Stimulated activated CD4-positive, alpha-beta T cell treated with anti-CD3 and anti-CD28 coated beads, Interleukin-12 subunit alpha, Interleukin-12 subunit beta, amount 100 ng/mL, for 24 hours (primary cell): Measurements from ENCODE around the gene MOB1A.
"Not testable (repeated sequence)": the region's sequence is repeated elsewhere in the genome, so short reads cannot be mapped to it uniquely, and the experiment has no call there.

Experiments used
- DNase-seq, 2 experiments: peaks; one replicate each; pipeline ENCODE4 v3.0.0-alpha.2; 2020; ENCODE audit warnings: low read depth in 2 of 2

Gene MOB1A

DNA sequence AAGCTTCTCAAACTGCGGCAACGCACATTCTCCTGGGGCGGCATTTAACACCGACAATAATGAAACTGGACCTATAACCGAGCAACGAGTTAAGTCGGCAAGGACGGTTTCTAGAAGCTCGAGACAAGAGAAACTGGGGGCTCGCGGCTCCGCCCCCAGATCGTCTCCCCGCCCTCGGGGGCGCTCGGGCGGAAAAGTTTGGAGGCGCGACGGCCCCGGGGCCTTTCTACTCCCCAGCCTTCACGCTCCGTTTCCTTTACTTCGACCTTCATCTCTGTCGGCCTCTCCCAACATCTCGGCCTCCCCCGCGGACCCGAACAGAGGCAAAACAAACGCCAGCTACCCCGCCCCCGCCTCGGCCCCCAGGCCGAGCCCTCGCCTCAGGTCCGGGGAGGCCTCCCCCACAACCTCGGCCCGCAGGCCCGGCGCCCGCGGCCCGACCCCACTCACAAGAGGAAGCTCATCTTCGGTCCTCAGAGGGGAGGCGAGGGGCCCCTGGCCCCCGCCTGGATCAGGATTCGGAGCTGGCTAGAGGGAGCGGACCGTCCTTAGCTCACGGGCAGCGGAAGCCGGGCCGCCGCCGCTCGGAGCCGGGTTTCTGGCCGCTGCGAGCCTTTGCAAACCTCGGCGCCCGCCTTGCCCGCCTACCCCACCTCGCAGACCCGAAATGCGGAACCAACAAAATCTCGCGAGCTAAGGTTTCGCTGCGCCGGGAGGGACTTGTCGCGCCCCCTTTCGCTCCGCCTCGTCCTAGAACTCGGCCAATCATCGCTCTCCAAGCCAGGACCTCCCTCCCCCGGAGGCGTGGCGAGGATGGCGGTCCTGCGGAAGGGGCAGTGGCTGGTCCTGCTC lies at the start of gene MOB1A:
TSS of gene MOB1A (minus strand) at position 669 of the 852 bp plus-strand sequence. CDS start at position 464, 205 bp downstream.
- DNase-seq = peak; percentile 93 to 98

DNA sequence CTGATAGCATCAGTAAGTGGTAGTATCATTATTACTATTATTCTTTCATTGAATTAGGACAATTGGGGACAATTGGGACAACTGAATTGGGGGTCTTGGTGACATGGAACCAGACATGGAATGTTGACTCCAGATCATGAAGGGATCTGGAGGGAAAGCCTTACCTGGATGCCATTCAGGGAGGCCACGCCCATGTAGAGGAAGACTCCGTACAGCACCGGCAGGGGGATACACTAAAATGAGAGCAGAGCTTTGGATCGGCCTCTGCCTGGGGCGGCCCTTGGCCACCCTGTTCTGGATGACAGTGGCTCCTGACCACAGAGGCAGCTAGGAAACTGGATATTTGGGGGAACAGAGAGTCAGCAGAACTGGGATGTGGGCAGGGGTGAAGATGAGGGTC lies 49.0 kb upstream of the MOB1A start:
- DNase-seq = no peak

DNA sequence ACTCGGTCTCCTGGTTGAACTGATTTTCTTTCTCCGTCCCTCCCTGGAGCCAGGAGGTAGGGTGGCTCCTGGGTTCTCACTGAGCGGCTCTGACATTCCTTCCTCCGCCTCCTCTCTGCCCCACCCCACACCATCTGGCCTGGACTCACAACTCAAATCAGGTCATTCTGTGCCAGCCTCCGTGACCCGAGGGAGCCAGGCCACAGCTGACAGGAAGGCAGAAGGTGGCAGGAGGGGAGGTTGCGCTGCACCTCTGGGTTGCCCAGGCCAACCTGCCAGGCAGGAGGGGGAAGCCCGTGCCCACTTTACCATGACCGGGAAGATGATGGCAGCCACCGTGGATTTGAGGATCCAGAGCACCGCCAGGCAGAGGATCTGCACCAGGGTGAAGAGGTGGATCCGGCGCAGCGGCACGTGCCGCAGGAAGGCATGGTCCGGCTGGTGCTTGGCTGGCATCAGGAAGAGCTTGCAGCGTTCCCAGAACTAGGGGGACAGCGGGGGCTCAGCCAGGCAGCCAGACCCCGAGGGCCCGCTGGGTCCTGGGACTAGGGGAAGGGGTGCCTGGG lies 48.1 kb upstream of the MOB1A start:
- no peak for DNase-seq

DNA sequence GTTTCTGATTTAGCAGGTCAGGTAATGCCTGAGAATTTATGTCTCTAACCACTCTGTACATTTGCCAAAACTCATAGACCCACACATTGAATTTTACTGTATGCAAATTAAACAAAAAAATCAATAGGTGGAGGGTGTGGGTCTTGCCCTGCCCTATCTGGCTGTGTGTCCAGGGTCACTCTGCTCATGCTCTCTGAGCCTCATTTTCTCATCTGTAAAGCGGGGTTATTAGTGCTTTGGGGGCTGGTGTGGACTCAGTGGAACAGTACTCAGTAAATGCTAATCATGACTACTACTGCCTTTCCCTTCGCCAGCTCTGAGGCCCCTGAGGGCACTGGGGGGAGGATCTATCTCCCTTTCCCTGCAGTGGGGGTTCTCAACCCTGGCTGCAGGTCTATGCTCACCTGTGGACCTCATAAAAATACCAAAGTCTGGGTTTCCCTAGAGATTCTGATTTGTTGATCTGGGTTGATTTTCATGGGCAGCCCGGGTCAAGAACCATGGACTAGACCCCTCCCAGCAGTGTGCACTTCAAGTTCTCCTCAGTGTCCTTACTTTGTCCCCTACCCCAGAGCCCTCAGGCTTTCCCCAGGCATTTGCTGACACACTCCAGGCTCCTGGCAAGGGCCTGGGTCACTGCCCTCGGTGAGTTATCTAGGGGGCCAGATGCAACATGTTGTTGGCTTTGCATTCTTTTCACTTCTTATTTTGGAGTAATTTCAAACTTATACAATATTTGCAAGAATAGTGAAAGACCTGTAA lies 47.2 kb upstream of the MOB1A start:
- no peak for DNase-seq

DNA sequence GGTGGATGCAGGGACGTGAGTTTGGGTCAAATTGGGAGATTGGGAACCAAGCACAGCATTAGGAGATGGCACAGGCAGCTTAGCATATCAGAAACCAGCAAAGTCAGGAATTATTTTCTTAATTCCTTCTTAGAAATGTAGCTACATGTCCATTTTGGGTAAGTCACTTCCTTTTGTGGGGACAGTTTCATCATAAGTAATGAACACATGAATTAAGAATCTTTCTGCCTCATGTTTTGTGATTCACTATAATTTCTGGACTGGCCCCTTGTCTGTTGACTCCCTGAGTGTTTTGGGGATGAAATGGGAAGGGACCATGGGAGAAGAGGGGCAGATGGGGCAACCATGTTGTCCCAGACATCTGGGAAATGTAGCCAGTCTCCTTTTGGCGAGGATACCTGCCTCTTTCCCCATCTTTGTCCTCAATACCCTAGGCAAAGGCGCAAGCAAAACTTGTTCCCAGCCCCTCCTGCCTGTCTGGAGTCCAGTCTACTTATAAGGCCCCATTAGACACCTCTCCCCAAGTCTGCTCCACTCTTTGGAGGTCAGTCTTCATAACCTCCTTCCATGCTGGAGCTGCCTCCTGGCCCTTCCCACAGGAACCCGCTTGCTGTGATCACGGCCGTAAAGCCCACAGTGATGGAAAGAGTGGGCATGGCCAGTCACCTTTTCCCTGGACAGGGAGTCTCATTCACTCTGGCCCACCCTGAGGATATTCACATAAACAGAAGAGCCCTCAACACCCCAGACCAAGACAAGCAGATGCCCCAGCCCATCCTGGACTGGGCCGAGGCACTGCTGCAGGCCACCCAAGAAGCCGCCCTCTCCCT lies 45.5 kb upstream of the MOB1A start:
- no peak for DNase-seq

DNA sequence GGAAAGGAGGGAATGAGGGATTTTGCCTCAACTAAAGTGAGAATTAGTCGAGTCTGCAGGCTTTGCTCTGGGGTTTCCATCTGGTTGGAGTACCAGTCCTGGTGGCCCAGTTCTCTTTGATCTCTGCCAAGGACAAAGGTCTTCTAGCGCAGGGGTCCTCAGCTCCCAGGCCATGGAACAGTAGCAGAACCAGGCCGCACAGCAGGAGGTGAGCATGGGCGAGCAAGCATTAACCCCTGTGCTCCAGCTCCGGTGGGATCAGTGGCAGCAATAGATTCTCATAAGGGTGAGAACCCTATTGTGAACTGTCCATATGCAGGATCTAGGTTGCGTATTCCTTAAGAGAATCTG lies 43.6 kb upstream of the MOB1A start:
- no peak for DNase-seq

DNA sequence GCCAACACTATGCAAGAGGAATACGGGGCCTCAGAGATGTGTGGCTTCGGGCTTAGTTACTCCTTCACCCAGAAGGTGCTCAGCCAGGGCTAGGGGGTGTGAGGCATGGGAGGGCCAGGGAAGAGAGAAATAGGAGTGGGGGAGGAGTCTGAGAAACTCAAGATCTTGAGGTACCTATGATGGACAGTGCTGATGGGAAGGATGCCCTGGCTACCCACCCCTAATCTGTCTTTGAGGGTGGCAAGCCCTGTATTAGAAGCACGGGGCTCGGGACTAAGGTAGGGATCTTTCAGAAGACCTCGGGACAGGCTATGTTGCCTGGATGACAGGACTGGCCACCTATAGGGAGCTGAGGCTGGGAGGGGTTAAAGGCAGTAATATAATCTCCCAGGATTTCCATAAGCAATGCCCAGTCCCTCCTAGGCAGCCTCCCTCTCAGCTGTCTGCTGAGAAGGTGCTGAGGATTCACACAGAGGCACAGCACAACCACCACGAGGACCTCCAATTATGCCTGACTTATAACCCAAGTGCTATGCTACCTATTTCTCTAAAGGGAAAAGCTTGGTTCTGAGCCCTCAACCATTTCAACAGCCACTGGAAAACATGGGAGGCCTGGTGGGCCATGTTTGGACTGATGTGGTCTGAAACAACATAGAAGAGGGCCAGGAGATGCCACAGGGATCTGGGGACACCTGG lies 43.1 kb upstream of the MOB1A start:
- no peak for DNase-seq

DNA sequence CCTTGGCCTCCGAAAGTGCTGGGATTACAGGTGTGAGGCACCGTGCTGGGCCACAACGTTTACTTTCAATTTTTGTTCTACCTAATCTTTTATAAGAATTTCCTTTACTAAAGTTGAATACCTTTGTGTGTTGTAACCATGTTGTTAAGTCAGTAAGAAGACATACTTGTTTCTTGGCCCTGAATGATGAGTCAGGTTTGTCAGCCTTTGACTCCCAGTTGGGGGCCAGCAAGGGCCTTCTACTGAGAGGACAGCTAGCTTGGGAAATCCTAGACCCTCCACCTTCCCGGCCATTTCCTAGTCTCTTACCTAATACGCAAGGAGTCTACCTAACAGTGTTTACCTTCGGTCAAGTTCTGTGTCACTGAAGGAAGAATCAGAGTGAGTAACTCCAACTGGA lies 42.4 kb upstream of the MOB1A start:
- DNase-seq = no peak

DNA sequence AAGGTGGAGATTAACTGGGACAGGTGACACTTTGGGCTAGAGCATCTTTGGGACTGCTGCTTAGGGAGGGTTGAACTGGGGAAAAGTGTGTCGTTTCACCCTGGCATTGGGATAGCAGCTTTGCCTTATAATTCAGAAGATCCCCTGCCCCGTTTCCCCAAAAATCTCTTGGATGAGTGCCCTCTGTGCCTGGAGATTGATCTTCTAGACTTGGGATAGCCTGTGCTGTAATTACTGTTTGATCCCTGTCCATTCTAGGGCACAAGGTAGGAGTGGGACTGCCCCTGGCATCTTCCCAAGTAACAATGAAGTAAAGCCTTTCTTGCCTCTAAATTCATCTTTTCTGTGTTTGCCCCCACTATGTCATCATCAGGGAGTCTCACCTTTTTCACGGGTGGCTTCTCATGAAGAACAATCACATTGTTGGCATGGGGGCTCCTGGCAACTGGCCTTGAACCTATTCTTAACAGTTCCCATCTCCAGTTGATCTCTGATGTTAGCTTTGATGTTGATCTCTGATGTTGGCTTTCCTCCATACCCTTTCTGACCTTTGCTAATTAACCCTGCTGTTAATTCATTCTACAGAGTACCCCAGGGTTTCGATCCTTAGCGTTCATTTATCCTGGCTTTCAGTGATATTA lies 41.3 kb upstream of the MOB1A start:
- DNase-seq = no peak

DNA sequence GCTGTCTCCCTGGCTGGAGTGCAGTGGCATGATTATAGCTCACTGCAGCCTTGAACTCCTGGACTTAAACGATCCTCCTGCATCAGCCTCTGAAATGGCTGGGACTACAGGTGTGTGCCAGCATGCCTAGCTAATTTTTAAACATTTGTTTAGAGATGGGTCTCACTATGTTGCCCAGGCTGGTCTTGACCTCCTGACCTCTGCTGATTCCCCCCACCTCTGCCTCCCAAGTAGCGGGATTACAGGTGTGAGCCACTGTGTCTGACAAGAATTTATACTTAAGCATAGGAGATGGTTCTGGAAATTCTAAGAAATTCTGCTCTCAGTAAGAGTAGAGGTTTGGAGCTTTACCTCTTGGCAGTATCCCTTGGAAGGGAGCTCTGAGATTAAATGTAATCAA lies 38.0 kb upstream of the MOB1A start:
- DNase-seq = no peak

DNA sequence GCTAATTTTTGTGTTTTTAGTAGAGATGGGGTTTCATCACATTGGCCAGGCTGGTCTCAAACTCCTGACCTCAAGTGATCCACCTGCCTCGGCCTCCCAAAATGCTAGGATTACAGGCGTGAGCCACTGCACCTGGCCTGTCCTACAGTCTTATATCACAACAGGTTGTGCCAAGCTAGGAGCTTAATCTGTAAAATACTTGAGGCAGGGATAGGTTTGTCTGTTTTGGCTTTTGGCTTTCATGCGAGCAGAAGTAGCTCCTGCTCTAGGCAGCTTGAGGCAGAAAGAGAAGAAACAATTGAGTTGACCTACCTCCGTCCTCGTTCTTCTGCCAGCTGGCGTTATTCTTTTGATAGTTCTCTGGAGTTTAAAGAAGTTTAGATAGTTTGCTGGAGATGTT lies 37.1 kb upstream of the MOB1A start:
- DNase-seq = not testable (repeated sequence)

DNA sequence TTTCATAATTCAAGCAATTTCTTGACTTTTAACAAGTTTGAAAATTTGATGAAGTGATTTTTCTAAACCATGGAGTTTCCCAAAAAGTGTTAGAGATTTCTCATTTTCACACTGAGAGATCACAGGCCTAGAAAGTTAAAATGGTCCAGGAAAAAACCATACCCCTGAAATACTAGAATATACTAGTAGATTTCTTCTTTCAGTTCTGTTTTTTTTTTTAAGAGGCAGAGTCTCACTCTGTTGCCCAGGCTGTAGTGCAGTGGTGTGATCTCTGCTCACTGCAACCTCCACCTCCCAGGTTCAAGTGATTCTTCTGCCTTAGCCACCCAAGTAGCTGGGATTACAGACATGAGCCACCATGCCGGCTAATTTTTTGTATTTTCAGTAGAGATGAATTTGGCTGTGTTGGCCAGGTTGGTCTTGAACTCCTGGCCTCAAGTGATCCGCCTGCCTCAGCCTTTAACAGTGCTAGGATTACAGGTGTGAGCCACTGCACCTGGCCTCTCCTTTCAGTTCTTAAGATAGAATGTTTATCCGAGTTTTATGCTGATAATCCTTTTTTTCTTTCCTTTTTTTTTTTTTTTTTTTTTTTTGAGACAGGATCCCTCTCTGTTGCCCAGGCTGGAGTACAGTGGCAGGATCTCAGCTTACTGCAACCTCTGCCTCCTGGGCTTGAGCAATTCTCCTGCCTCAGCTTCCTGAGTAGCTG lies 34.2 kb upstream of the MOB1A start:
- DNase-seq = no peak

DNA sequence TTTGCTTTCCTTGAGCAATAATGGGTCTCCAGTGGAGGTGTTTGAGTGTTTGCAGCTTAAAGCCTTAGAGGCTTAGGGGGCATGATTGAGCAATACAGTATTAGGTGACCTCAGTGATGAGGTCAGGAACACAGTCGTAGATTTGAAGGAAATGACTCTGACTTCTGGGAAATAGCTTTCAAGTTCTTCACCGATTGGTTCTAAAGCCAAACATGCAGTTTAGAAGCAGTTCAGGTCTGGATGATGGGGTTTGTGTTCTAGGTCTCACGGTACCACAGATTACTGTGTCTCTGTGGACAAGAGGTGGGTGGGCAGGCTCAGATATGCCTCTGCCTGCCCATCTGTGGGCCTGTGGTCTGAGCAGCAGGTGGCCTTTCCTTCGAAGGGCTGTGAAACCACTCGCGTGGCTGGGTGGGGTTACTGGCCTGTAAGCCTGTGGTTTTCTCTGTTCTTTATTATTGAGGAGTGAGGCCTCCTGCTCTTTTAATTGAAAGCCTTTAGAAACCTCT lies 27.6 kb upstream of the MOB1A start:
- DNase-seq = no peak

DNA sequence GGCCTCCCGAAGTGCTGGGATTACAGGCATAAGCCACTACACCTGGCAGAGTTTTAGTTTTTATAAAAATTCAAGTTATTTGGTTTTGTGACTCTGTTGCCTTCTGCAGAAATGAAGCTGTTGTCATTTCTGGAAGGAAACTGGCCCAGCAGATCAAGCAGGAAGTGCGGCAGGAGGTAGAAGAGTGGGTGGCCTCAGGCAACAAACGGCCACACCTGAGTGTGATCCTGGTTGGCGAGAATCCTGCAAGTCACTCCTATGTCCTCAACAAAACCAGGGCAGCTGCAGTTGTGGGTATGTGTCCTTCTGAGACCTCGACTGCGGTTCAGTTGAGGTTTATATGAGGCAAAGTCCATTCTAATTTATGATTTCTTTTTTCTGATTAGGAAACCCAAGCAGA lies 26.9 kb upstream of the MOB1A start:
- no peak for DNase-seq

DNA sequence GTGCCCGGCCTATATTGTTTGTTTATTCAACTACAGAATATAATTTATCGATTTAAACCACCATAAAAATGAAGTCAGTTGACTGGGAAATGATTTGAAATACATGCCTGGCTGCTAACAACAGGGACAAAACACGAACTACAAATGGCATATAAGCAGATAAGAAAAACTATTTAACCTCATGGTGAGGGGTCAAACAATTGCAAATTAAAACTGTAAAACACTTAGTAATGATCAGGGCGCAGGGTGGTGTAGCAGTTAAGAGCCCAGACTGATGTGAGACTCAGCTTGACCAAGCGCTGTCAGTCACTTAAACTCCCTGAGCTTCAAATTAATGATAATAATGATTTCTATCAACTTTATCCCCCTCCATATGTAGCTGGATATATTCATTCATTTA lies 26.4 kb upstream of the MOB1A start:
- DNase-seq = no peak

DNA sequence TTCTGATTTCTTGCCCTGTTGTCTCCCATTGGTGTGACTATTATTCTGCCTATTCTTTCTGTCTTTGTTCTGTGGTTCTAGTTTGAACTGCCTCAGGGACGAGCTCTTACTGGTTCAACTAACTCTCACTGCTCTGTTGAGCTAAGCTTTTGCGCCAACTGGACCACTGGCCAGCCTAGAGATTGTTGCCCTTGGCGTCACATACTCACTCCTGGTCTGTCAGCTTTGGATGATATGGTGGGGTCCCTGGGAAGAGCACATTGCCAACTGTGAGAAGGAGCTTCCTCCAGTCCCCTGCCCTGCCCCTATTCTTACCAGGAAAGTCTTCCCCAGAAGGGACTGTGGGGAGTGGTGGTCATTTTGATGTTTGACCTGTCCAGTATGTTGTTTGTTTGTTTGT lies 25.8 kb upstream of the MOB1A start:
- no peak for DNase-seq

DNA sequence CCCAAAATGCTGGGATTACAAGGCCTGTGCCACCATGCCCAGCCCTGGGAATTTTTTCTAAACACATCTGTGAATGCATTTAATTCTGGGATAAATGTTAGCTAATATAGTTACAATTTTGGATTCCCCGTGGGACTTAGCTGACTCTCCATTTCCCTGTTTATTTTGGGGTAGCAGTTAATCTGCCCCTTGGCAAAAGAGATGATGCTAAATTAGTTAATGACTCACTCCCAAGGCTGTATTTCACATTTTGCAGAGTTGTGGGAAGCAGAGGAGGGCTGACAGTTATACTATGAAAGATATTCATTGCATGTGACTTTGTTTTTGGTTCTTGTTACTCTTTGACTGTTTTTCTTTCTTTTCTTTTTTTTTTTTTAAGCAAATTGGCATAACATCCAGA lies 22.9 kb upstream of the MOB1A start:
- no peak for DNase-seq

DNA sequence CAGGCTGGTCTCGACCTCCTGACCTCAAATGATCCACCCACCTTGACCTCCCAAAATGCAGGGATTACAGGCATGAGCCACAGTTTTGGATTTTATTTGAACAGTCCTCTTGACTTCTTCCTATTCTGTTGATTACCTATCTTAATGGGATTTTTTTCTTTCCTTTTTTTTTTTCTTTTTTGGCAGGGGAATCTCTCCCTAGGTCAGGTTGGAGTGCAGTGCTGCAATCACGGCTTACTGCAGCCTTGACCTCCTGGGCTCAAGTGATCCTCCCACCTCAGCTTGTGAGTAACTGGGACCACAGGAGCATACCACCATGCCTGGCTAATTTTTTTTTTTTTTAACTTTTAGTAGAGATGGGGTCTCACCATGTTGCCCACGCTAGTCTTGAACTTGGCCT lies 22.5 kb upstream of the MOB1A start:
- no peak for DNase-seq

DNA sequence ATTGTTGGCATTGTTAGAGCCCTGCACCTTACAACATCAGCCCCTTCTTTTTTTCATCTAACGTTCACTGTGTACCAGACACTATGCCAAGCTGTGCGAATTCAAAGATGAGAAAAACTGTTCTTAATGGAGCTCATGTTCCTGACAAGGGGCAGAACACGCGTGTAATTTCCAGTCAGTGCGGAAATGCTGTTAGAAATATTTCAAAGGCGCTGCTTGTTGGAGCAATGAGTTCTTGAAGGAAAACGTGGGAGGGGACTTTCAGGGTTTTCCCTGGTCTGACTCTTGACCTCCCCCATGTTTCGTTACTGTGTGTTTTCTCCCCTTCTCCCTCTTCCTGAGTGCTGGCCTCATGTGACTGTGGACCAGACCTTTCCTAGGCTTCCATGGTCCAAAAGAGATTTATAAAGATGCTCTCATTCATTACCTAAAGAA lies 21.2 kb upstream of the MOB1A start:
- DNase-seq = no peak

DNA sequence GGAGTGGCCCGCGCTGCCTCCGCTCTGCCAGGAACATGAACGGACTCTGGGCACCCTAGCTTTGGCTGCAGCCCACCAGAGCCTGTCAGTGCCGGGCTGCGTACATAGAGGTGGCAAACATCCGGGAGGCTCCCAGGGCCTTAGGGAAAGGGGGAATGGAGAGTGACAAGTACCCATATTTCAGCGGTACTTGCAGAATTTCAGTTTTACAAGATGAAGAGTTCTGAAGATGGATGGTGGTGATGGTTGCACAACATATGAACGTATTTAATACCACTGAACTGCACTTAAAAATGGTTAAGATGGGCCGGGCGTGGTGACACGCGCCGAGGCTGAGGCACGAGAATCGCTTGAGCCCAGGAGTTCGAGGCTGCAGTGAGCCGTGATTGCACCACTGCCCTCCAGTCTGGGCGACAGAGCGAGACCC lies 20.6 kb upstream of the MOB1A start:
- no peak for DNase-seq
